Glomerular visceral epithelial cell (primary cell): ENCODE data around the gene CMTM2.
"Not testable (repeated sequence)": the region's sequence is repeated elsewhere in the genome, so short reads cannot be mapped to it uniquely, and the experiment has no call there.

Experiments used
- DNase-seq: peaks from one replicate; pipeline ENCODE4 v3.0.0-alpha.2; 2016; ENCODE audit errors: extremely low spot score

CMTM2 gene

DNA sequence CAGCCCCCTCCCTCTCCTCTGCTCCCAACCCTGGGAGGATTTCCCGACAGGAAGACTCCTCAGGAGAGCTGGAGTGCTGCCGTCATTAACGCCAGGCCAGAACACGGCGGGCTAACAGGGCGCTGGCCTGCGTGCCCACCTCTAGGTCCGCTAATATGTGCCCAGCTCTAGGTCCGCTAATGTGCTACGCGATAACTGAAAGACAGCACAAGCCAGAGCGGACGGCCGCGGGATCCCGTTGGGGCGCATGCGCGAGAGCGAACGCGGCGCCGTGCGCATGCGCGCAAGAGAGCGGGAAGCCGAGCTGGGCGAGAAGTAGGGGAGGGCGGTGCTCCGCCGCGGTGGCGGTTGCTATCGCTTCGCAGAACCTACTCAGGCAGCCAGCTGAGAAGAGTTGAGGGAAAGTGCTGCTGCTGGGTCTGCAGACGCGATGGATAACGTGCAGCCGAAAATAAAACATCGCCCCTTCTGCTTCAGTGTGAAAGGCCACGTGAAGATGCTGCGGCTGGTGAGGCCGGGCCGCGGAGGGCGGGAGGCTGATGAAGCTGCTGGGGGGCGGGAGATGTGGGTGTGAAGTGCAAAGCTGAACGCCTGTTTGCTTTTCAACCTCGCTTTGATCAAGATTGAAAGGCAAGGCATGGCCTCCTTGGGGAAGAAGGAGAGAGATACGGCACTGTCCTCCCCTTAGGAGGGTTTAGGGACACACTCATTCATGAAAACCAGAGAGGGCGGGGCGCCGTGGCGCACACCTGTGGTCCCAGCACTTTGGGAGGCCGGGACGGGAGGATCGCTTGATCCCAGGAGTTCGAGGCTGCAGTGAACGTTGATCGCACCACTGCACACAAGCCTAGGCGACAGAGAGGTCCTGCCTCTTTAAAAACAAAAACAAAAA lies 26.7 kb upstream of the CMTM2 start, which contains the start of gene CKLF:
Gene CKLF, plus strand, starts transcription at position 291 of the 892 bp plus-strand sequence. Its CDS starts 140 bp downstream, at position 431.
- peak; percentile 90 for DNase-seq

DNA sequence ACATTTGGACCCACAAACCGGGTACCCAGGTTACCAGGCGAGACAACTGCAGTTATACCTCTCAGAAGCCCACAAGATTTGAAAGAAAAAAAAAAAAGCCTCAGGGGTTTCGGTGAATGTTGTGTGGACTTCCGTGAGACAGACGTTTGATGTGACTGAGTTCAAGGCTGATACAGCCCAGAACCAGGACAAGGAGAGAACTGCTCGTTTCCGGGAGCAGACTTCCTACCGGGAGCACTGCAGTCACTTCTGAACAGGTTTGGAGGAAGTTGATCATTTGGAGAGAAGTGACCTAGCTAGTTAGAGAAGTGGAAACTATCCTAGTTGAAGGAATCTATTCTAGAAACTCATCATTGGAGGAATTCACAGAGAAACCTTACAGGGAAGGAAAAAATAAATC lies 26.0 kb upstream of the CMTM2 start:
- no peak for DNase-seq

DNA sequence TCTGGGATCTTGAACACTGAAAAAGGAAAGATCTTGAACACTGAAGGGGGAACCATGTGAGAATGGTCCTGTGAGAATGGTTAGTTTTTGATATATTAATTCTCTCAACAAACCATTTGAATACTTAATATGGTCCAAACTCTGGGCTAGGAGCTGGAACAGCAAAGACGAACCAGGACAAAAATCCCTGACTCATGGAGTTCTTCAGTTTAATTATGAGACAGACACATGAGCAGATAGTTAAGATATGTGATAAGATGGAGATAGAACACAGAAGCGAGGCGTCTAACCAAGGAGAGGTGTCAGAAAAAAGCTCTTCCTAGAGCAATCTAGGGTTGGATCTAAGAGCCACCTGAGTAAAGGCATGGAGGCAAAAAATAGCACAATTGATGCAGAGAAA lies 25.2 kb upstream of the CMTM2 start:
- DNase-seq: no peak

DNA sequence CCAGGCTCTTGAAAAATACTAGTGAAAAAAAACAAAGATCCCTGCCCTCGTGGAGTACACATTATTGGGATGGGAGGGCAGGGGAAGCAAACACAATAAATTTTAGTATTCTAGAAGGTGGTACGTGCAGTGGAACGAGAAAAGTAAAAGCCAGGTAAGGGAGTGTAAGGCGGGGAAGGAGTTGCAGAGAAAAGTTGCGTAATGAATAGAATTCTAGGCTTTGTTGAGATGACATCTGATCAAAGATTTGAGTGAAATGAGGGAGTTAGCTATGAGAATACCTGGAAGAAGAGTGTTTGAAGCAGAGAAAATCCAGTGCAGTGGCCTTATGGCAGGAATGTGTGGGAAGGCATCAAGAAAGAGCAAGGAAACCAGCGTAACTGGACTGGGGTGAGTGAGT lies 24.8 kb upstream of the CMTM2 start:
- no peak for DNase-seq

DNA sequence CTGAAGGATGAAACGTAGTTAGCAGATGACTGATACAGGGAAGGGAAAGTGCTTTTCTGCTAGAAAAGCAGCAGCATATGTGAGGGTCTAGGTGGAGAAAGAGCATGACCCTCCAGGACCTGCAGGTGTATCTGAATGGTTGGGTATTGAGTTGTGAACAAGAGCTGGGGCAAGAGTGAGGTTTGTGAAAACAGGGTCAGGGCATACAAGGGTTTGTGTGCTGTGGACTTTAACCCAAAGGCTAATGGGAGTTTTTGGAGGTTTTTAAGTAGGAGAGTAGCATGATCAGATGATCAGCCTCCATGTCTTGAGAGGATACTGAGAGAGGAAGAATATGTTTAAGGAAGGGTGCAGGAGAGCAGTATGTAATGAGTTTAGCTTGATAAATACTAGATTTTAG lies 19.2 kb upstream of the CMTM2 start:
- no peak for DNase-seq

DNA sequence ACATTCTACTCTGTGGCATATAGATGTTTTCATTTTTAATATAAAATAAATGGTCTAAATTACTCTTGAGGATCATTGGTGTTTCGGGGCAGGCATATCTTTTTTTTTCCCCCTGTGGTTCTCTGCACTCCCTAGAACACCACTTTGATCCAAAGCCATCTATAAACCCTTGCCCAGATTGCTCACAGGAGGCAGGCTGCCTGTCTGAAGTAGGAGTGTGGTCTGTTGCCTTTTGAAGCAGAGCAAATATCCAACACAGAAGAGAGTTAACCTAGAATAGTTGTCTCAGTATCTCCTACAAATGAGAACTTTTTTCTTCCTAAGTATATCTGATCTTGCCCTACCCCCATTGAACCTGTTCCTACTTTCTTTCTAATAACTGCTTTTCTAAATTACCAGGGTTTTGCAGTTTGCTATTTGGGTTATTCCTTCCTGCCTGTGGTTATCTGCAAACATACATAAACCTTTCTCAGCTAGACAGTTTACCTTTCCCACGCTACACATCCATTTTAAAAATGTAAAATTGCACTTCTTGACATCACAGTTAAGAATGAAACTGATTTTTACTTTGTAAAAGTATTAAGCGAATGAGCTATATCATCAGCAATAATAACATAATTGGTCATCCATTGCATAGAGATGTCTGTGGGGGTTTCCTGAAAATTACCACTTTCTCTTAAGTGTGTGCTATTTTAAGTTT lies 17.7 kb upstream of the CMTM2 start:
- no peak for DNase-seq

DNA sequence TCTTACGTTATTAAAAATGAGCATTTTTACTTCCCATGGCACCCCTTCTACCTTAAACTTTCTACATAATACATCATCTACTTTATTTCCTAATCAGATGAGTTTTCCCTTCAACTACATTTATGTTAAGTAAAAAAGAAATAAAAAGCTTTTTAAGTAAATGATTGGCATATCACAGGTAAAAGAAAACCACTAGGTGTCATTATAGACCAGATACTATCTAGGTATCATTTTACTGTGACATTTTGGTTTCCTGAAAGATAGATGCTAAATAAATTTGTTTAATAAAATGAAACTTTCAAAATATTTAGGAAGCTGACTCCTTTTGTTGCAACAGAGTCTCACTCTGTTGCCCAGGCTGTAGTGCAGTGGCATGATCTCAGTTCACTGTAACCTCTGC lies 16.9 kb upstream of the CMTM2 start:
- no peak for DNase-seq

DNA sequence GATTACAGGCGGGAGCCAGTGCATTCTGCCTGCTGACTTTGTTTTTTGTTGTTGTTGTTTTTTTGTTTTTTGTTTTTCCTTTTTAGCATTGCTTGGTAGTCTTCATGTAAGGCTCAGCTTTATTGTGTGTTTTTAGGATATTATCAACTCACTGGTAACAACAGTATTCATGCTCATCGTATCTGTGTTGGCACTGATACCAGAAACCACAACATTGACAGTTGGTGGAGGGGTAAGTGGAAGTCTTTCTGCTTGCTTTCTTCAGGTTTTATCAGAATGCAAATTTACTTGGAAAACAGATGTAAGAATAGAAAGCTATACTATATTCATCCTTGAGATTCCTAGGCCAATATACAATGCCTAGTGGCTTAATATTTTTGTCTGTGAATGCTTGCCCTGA lies 16.3 kb upstream of the CMTM2 start:
- no peak for DNase-seq

DNA sequence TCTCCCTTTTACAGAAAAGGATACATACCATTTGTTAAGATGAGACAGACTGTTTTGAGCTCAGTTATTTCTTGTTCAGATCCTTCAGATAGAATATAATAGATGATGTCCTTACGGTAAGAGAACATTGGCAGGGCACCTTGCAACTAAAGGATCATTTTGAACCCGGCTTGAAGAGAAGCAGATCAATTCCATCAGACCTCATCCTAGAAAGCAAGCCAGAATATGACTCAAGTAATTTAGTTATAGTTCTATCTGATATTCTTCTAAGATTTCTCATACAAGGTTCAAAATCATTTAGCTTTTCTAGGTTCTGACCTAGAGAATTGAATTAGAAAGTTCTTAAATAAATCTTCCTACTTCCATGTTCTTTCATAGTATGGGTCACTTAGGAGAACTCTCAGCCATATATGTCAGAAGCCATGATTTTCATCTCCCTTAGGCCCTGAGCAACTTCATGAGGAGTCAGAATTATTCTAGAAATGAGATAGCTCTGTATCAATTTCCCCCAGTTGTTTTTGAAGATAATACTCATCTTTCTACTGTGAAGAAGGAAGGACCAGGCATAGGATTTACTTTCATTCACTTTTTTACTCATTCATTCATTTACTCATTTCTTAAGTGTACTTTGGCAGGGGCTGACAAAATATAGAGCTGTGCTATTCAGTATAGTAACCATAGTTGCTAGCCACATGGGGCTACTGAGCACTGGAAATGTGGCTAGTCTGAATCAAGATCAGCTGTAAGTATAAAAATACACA lies 15.5 kb upstream of the CMTM2 start:
- no peak for DNase-seq

DNA sequence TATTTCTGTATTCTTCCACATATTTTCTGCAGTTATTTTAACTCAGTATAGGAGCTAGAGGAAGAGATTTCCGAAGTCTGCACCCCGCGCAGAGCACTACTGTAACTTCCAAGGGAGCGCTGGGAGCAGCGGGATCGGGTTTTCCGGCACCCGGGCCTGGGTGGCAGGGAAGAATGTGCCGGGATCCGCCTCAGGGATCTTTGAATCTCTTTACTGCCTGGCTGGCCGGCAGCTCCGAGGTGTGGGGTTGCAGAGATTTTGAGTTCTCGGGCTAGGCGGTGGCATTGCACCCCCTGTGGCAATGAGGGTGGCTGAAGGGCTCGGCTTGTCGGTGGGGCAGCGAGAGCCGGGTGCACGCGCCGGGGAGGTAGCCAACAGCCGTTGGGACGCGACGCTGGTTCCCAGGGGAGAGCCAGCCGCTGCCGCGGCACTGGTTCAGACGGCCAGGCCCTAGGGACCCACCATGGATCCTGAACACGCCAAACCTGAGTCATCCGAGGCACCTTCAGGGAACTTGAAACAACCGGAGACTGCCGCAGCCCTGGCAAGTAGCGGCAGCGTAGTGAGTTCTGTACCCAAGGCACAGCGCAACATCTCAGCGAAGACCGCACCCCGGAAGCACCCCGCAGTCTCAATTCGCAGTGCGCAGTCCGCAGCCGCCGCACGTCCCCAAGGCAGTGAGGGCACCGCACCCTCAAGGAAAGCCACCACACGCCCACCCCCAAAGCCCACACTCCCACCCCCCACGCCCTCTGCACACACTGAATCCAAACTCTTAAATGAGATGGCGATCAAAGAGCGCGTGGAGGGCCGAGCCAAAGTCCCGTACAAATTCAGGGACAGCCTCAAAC lies 13.0 kb upstream of the CMTM2 start, which contains the start of gene CMTM1:
Gene CMTM1, plus strand, starts transcription at position 389 of the 851 bp plus-strand sequence. Its CDS starts 75 bp downstream, at position 464.
- no peak for DNase-seq

DNA sequence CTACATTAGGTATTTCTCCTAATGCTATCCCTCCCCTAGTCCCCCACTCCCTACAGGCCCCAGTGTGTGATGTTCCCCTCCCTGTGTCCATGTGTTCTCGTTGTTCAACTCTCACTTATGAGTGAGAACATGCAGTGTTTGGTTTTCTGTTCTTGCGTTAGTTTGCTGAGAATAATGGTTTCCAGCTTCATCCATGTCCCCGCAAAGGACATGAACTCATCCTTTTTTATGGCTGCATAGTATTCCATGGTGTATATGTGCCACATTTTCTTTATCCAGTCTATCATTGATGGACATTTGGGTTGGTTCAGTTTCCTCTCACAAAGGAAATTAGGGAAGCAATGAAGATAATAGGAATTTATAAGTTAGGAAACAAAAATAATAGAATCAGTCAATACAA lies 12.0 kb upstream of the CMTM2 start:
- not testable (repeated sequence) for DNase-seq

DNA sequence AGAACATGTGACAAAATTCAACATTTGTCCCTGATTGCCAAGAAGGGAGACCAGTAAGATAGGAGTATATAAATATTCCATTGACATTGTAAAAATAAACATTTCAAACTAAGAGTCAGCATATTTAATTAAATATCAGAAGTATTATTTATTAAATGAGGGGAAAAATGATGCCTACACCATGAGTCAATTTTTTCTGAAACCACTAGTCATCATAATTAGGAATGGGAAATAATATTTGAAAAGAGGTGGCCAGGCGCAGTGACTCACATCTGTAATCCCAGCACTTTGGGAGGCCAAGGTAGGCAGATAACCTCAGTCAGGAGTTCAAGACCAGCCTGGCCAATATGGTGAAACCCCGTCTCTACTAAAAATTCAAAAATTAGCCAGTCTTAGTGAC lies 10.9 kb upstream of the CMTM2 start:
- DNase-seq: no peak

DNA sequence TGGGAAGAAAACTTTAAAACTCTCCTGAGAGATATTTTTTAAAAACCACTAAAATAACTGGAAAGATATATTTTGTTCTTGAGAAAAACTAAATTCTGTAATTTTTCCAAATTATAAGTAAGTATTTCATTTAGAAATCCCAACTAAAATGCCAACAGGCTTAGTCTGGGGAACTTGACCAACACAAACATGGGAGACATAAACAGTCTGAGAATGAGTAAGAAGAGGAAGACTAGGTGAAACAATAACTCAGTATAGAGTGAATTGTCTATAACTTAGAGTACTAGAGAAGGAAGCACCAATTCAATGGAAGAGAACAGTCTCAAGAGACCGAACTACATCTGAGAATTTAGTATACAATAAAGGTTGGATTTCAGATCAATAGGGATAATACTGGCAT lies 10.1 kb upstream of the CMTM2 start:
- DNase-seq: no peak

DNA sequence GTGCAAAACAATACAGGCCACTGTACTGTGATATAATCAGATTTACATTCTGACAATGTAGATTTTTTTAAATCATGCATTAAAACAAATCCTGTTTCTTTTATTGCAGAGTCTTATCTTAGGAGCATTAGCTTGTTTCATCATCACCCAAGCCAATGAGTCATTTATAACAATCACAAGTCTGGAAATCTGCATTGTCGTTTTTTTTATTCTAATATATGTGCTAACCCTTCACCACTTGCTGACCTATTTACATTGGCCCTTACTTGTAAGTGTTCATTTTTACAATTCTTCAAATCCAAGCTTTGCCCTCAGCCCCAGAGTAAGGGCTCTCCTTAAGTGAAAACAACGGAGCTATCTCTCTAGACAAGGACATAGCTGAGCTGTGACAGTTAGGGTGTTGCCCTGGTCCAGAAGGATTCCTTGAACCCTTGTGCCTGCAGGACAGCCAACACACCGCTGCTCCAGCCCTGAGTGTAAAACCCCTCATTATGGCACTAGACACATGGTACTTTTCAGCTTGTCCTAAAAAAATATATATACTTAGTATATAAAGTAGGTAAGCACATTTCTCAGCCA lies 9.3 kb upstream of the CMTM2 start:
- no peak for DNase-seq

DNA sequence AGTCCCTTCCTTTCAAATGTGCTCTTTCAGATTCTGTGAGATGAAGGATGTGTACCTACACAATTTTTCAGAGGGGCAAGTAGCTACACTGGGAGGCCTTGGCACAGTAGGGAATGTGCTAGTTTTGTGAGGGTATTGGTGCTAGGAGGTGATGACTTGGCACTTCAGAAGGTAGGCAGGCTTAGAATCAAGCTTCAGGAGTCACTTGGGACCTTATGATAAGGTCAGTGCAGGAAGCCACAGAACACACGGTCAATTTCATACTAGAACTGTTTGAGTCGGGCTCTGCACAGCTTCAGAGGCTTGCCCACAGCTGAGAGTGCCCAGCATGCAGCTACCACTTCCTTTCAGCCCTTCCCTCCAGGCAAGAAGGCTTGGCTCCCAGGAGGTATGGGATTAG lies 6.9 kb upstream of the CMTM2 start:
- DNase-seq: no peak

DNA sequence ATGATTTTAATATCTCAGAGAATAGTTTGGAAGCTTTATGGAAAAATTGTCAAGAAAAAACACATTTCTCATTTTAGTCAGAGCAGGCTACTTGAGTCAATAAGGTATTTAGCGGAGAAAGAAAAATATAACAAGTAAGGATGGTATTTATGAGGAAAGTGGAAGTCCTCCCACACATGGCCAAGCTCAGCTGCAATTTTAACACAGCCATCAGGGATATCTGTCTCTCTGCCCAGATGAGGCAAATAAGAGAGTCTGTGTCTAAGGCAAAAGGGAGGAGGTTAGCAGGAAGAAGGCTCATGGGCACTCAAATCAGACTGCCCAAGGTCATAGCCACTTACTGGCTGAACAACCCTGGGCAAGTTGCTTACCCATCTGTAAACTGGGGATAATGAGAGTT lies 5.2 kb upstream of the CMTM2 start:
- no peak for DNase-seq

DNA sequence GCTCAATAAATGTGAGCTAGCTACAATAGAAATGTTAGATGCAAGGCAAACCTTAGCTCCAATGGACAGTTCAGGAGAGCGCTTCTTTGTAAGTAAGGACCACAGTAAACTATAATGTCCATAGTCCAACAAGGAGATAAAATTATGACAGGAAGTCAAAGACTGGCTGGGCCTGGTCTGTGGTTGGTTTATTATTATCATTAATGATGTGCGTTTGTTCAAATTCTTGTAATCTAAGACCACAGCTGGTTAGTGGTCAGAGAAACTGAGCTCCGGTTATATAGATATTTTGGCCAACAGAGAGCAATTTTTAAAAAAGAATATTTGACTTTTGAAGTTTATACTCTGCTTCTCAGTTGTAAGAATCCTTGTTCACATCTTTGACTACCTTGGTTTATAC lies 4.7 kb upstream of the CMTM2 start:
- no peak for DNase-seq

DNA sequence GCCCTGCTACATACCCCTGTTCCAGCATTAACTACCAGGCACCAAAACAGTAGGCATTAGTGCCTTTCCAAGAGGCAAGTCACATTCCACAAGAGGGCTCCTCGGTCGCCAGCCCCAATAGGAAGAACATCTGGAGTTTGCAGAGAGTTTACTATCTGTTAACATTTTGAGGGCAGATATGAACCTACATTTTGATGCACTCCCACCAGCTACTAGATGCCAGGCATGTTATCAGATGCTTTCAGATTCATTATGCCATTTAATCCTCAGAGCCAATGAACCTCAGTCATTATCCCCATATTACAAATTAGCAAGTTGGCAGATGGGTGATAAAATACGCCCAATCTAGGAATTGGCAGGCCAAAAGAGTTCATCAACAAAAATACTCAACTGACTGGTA lies 4.2 kb upstream of the CMTM2 start:
- DNase-seq: no peak

DNA sequence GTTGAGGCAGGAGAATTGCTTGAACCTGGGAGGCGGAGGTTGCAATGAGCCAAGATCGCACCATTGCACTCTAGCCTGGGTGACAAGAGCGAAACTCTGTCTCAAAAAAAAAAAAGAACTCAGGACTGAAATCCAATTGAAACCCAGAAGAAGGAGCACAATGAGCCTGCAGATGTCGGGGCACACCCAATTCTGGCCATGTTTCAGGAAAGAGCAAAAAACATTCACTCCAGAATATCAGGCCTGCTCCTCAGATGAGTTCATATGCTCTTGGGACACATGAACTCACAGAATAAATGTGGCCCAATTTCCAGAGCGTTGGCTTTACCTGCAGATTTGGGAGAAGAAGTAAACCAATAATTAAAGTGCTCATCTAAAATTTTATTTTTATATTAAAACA lies 3.0 kb upstream of the CMTM2 start:
- DNase-seq: no peak

DNA sequence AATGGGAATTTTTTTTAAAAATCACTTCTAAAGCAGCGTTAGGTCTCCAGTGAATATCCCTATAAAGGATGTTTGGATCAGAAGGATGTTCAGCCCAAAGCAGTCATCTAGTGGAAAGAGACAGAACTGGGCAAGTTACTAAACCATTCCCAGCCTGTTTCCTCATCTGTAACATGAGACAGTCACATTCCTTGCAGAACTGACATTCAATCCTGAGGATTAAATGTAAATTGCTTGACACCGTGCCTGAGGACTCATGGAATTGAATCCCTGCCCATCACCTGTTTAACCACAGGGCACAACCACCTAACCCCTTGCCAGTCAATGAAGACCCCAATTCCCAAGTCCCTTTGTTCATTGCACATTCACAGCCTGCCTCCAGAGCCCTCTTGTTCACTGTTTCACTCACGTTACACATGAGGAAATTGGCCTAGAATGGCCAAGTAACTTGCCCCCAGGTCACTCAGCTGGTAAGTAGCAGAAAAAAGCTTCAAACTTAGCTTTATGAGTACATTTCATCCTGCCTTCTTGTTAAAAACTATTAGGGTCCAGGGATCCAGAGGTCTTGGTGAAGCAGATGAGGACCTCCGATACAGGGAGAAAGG lies 1.4 kb downstream of the CMTM2 start:
- DNase-seq: peak; percentile 59
